ENCODE results near the gene EHBP1.

The EHBP1 gene

GRCh38 chr2:63049211-63049969 lies 343.9 kb downstream of the EHBP1 start:
- H3K9me3 ChIP-seq (ENCODE audit: control insufficient read depth, low read length), result no peaks in the 10 kb centered on the region

DNA sequence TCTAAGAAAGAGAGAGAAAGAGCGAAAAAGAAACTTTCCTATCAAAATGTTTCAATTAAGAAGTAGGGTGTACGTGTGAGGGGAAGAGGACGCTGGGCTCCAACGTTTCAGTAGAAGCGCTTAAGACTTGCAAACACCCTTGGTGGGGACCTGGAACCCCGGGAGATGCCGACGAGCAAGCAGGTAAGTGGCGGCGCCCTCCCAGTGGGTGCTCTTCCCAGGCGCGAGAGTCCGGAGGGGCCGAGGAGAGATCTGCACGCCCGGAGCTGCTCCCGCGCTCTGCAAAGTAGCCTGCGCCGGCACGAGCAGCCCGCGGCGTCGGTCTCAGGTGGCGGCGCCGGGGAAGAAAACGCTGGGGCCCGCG lies 344.4 kb downstream of the EHBP1 start:
- peaks cover 81% of the 10 kb centered on the region for H3K27me3 ChIP-seq (replicated peaks; ENCODE audit: control insufficient read depth, insufficient read depth, low read length, poor library complexity, severe bottlenecking)
- no peaks in the 10 kb centered on the region for H3K9me3 ChIP-seq (ENCODE audit: control insufficient read depth, low read length)
- H3K36me3 ChIP-seq (ENCODE audit: control insufficient read depth, insufficient read depth, low read length), result no peaks in the 10 kb centered on the region
- H3K4me3 ChIP-seq (ENCODE audit: insufficient read depth, low read depth, low read length, poor library complexity, severe bottlenecking), result peak overlapping the region; percentile 52
- peaks cover 56% of the 10 kb centered on the region for H3K4me1 ChIP-seq (ENCODE audit: control insufficient read depth, insufficient read depth, low read length, poor library complexity, severe bottlenecking)
- H3K27ac ChIP-seq (ENCODE audit: insufficient read depth, low read length, poor library complexity, severe bottlenecking), result no peak overlapping the region
- no peak for DNase-seq

More at GRCh38 chr2:63049211-63049969, 343.9 kb downstream of the EHBP1 start:
- peak overlapping the region; percentile 52 for H3K4me3 ChIP-seq (ENCODE audit: insufficient read depth, low read depth, low read length, poor library complexity, severe bottlenecking)
- H3K4me1 ChIP-seq (ENCODE audit: control insufficient read depth, insufficient read depth, low read length, poor library complexity, severe bottlenecking), result peaks cover 53% of the 10 kb centered on the region
- no peaks in the 10 kb centered on the region for H3K36me3 ChIP-seq (ENCODE audit: control insufficient read depth, insufficient read depth, low read length)
- DNase-seq, result no peak
- H3K27ac ChIP-seq (ENCODE audit: insufficient read depth, low read length, poor library complexity, severe bottlenecking), result no peak overlapping the region
- peaks cover 75% of the 10 kb centered on the region for H3K27me3 ChIP-seq (replicated peaks; ENCODE audit: control insufficient read depth, insufficient read depth, low read length, poor library complexity, severe bottlenecking)

GRCh38 chr2:63050334-63051041 lies 345.0 kb downstream of the EHBP1 start, which contains the start of gene OTX1:
Gene OTX1 (plus strand): TSS chr2:63050830. CDS start chr2:63052991, 2,161 bp downstream.
- H3K4me3 ChIP-seq (ENCODE audit: insufficient read depth, low read depth, low read length, poor library complexity, severe bottlenecking), result peak within 1 kb of the TSS; percentile 57
- no peaks in the 10 kb centered on the region for H3K36me3 ChIP-seq (ENCODE audit: control insufficient read depth, insufficient read depth, low read length)
- peaks cover 61% of the 10 kb centered on the region for H3K4me1 ChIP-seq (ENCODE audit: control insufficient read depth, insufficient read depth, low read length, poor library complexity, severe bottlenecking)
- peak in 1 of 3 donors; percentile 18 for DNase-seq
- peaks cover 84% of the 10 kb centered on the region for H3K27me3 ChIP-seq (replicated peaks; ENCODE audit: control insufficient read depth, insufficient read depth, low read length, poor library complexity, severe bottlenecking)
- H3K27ac ChIP-seq (ENCODE audit: insufficient read depth, low read length, poor library complexity, severe bottlenecking), result no peak within 1 kb of the TSS
- no peaks in the 10 kb centered on the region for H3K9me3 ChIP-seq (ENCODE audit: control insufficient read depth, low read length)

DNA sequence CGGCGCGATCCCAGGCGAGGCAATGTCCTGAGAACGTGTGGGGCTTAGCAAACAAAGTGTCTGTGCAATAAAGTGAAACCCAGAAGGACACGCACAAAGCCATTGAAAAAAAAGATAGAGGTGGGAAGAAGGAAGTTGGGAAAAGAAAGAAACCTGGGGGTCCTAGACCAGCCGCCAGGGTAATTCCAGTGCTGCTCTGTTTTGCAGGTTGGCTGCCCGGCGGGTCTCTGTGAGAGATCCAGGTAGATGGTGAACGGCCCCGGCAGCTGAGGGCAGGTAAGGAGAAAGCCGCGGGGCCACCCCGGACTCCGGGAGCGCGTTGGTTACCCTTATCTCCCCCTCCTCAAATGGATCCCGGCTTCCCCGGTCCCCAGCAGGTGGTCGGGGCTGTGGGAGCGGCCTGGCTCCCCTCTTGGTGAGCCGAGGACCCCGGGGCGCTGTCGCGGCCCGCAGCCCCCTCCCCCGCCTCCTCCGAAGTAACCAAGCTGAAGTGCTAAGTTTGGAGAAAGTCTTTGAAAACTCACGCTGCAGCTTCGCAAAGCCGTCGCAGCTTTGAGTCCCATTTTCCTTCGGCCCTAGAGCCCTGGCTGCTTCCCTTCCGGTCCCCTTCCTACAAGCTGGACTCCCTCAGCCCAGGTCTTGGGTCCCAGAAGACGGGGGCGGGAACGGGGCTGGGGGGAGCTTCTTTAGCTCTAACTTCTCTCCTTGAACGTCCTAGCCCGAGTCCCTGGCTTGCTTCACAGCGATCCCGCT lies 345.7 kb downstream of the EHBP1 start:
- Histone ChIP-seq H3K4me3 (ENCODE audit: insufficient read depth, low read depth, low read length, poor library complexity, severe bottlenecking) (peak overlapping the region; percentile 57), H3K27ac (ENCODE audit: insufficient read depth, low read length, poor library complexity, severe bottlenecking) (no peak overlapping the region), H3K36me3 (ENCODE audit: control insufficient read depth, insufficient read depth, low read length) (no peaks in the 10 kb centered on the region), H3K4me1 (ENCODE audit: control insufficient read depth, insufficient read depth, low read length, poor library complexity, severe bottlenecking) (peaks cover 68% of the 10 kb centered on the region), H3K27me3 (replicated peaks; ENCODE audit: control insufficient read depth, insufficient read depth, low read length, poor library complexity, severe bottlenecking) (peaks cover 84% of the 10 kb centered on the region), H3K9me3 (ENCODE audit: control insufficient read depth, low read length) (no peaks in the 10 kb centered on the region)
- DNase-seq, result no peak

DNA sequence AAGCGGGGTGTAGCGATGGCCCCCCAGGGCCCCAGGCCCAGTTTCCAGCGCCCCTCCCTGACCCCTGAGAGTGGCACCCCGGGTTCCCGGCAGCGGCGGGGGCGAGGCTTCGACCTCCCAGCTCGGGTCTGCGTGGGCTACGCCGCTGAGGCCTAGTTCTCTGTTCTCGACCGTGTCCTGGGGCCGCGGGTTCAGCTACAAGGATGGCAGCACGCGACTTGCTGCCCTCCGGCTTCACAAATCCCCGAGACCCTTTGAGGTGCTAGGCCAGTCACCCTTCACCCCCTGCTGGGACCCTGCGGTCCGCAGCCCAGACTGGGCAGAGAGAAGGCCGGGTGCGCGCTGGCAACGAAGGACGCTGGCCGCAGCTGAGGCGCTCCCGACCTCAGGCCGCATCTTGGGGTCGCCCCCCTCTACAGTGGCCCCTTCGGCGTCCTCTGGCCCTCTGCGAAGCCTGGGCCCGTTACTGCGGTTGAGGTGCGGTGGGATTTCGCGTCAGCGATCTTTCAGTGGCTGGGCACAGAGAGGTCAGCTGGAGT lies 346.4 kb downstream of the EHBP1 start:
- no peak for DNase-seq
- Histone ChIP-seq H3K9me3 (ENCODE audit: control insufficient read depth, low read length) (no peaks in the 10 kb centered on the region), H3K36me3 (ENCODE audit: control insufficient read depth, insufficient read depth, low read length) (no peaks in the 10 kb centered on the region), H3K27ac (ENCODE audit: insufficient read depth, low read length, poor library complexity, severe bottlenecking) (no peak overlapping the region), H3K27me3 (replicated peaks; ENCODE audit: control insufficient read depth, insufficient read depth, low read length, poor library complexity, severe bottlenecking) (peaks cover 83% of the 10 kb centered on the region), H3K4me1 (ENCODE audit: control insufficient read depth, insufficient read depth, low read length, poor library complexity, severe bottlenecking) (peaks cover 73% of the 10 kb centered on the region), H3K4me3 (ENCODE audit: insufficient read depth, low read depth, low read length, poor library complexity, severe bottlenecking) (no peak overlapping the region)

GRCh38 chr2:63052411-63053080 lies 347.0 kb downstream of the EHBP1 start:
- Histone ChIP-seq H3K4me1 (ENCODE audit: control insufficient read depth, insufficient read depth, low read length, poor library complexity, severe bottlenecking) (peaks cover 66% of the 10 kb centered on the region), H3K36me3 (ENCODE audit: control insufficient read depth, insufficient read depth, low read length) (no peaks in the 10 kb centered on the region), H3K27ac (ENCODE audit: insufficient read depth, low read length, poor library complexity, severe bottlenecking) (no peak overlapping the region), H3K27me3 (replicated peaks; ENCODE audit: control insufficient read depth, insufficient read depth, low read length, poor library complexity, severe bottlenecking) (peaks cover 78% of the 10 kb centered on the region), H3K9me3 (ENCODE audit: control insufficient read depth, low read length) (no peaks in the 10 kb centered on the region), H3K4me3 (ENCODE audit: insufficient read depth, low read depth, low read length, poor library complexity, severe bottlenecking) (no peak overlapping the region)
- no peak for DNase-seq

- no peak for DNase-seq
- Histone ChIP-seq H3K27me3 (replicated peaks; ENCODE audit: control insufficient read depth, insufficient read depth, low read length, poor library complexity, severe bottlenecking) (peaks cover 77% of the 10 kb centered on the region), H3K4me1 (ENCODE audit: control insufficient read depth, insufficient read depth, low read length, poor library complexity, severe bottlenecking) (peaks cover 67% of the 10 kb centered on the region), H3K4me3 (ENCODE audit: insufficient read depth, low read depth, low read length, poor library complexity, severe bottlenecking) (no peak overlapping the region), H3K27ac (ENCODE audit: insufficient read depth, low read length, poor library complexity, severe bottlenecking) (no peak overlapping the region), H3K36me3 (ENCODE audit: control insufficient read depth, insufficient read depth, low read length) (no peaks in the 10 kb centered on the region), H3K9me3 (ENCODE audit: control insufficient read depth, low read length) (no peaks in the 10 kb centered on the region)
Observed at GRCh38 chr2:63053081-63053888, 347.8 kb downstream of the EHBP1 start.

GRCh38 chr2:63053889-63054602 lies 348.5 kb downstream of the EHBP1 start:
- H3K4me1 ChIP-seq (ENCODE audit: control insufficient read depth, insufficient read depth, low read length, poor library complexity, severe bottlenecking), result peaks cover 67% of the 10 kb centered on the region
- H3K27me3 ChIP-seq (replicated peaks; ENCODE audit: control insufficient read depth, insufficient read depth, low read length, poor library complexity, severe bottlenecking), result peaks cover 77% of the 10 kb centered on the region
- H3K27ac ChIP-seq (ENCODE audit: insufficient read depth, low read length, poor library complexity, severe bottlenecking), result no peak overlapping the region
- no peak overlapping the region for H3K4me3 ChIP-seq (ENCODE audit: insufficient read depth, low read depth, low read length, poor library complexity, severe bottlenecking)
- no peak for DNase-seq
- H3K36me3 ChIP-seq (ENCODE audit: control insufficient read depth, insufficient read depth, low read length), result no peaks in the 10 kb centered on the region
- no peaks in the 10 kb centered on the region for H3K9me3 ChIP-seq (ENCODE audit: control insufficient read depth, low read length)

Data from effector memory CD4-positive, alpha-beta T cell (primary cell).